Activated CD8-positive, alpha-beta memory T cell treated with anti-CD3 and anti-CD28 coated beads, Interleukin-2, amount 50 U/mL, for 4 hours (primary cell): ENCODE results near the gene TBL3.
A peak's percentile ranks its signal among the peaks of the same experiment; 100 is the strongest.
"Not testable (repeated sequence)": the region's sequence is repeated elsewhere in the genome, so short reads cannot be mapped to it uniquely, and the experiment has no call there.

ENCODE experiments used
- DNase-seq: peaks from one replicate; pipeline ENCODE4 v3.0.0-alpha.2; 2020

The TBL3 gene

DNA sequence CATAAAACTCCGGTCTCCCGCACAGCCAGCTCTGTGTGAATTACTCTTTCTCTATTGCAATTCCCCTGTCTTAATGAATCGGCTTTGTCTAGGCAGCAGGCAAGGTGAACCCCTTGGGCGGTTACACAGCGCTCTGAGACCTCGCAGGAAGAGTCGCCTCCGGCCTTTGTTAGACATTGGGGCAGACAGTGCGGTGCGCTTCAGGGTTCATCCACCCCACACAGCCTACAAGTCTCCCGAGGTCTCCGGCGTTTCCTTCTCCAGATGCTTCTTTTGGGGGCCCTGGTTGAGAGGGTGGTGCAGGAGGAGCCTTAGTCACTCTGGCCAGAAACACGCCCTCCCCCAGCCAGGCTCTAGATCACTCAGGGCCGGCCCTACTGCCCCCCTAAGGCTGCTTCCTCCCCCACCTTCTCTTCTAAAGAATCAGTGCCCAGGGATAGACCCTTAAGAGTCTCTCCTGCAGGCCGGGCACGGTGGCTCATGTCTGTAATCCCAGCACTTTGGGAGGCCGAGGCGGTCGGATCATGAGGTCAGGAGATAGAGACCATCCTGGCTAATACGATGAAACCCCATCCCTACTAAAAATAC is 27.1 kb upstream of the TBL3 start:
- no peak for DNase-seq

DNA sequence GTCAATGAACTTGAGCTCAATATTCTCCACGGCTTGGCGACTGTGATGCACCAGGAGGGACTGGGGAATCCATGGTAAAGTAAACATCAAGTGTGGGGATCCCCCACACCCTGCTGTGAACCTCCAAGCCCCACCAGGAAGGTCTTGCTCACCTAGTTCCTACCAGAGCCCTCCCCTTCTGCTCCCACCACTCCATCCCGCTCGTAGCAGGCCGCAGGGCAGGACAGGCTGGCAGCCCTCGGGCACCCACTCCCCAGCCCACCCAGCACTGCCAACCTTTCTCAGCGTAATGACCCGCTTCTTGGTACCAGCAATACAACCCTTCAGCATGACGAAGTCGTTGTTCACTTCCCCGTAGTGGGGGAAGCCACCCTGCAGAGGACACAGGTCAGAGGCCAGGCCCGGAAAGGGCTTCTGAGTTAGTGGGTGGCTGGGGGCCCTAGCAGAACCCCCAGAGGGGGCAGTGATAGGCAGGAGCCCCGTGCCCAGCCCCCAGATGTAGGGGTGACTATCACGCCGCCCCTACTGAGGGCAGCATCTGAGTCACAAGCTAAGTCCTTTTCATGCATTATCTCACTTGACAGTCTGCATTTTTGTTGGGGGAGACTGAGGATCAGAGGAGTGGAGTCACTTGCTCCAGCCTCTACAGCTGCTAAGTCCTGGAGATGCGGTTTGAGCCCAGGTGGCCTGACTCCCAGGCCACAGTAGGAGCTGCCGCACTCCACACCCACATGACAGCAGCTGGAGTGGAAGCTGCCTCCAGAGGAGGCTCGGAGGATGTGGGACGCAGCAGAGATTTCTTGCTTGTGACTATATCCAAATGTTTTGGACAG is 26.1 kb upstream of the TBL3 start:
- no peak for DNase-seq

DNA sequence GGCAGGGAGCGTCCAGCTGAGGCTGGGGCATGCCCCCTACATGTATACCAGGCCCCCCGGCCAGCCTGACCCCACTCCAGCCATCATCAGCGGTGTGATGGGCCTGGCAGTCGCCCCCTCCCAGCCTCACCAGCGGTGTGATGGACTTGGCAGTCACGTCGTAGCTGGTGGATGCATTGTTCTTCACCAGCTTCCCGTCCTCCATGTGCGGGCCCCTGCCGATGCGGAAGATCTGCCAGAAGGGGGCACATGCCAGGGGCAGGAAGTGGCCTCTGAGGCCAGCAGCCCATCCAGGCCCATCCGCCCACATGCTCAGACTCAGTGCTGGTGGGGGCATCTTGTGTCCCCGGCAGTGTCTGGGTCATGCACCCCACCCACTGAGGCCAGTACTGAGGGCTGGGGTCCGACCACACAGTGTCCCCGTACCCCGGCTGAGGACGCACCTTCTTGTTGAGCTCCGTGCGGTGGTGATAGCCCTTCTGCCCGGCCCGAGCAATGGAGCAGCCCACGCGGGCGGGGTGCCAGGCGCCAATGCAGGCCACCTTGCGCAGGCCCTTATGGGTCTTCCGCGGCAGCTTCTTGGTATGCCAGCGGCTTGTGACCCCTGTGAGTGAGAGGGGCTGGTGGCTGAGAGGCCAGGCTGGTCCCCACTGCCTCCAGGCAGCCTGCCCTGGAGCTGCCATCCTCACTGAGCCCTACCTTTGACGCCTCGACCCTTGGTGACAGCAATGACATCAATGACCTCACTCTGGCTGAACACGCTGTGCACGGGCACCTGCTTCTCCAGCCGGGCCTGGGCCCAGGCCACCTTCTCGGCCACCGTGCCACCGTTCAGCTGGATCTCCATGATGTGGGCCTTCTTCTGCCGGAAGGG is 25.1 kb upstream of the TBL3 start:
- DNase-seq: no peak

DNA sequence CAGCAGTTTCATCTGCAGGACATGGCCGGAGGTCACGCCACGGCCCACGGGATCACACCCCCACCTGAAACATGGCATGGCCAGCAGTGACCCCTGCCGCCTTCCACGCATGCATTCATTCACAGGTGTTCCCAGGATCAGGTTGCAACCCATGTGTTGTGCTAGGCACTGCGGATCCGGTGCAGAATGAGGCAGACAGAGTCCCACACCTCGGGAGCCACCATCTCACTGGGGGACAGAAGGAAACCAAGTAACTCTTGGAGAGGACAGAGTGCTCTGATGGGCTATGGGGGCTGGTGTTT is 24.5 kb upstream of the TBL3 start:
- no peak for DNase-seq

DNA sequence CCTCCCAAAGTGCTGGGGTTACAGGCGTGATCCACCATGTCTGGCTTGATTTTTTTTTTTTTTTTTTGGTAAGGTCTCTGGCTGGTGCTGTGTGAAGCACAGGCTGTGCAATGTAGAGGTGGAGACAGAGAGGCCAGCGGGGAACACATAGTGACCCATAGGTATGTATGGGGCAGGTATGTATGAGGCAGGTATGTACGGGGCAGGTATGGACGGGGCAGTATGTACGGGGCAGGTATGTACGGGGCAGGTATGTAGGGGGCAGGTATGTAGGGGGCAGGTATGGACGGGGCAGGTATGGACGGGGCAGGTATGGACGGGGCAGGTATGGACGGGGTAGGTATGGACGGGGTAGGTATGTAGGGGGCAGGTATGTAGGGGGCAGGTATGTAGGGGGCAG is 22.3 kb upstream of the TBL3 start:
- no peak for DNase-seq

DNA sequence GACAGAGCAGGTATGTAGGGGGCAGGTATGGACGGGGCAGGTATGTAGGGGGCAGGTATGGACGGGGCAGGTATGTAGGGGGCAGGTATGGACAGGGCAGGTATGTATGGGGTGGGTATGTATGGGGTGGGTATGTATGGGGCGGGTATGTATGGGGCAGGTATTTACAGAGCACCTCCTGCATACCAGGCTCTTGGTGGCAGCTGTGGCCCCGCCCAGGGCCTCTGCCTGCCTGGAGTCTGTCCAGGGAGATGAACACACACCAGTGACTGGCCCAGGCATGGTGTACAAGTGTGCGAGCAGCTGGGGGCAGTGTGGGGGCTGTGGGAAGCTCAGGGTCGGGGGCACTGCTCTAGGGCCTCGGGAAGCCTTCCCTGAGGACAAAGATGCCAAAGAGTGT is 21.8 kb upstream of the TBL3 start:
- no peak for DNase-seq

DNA sequence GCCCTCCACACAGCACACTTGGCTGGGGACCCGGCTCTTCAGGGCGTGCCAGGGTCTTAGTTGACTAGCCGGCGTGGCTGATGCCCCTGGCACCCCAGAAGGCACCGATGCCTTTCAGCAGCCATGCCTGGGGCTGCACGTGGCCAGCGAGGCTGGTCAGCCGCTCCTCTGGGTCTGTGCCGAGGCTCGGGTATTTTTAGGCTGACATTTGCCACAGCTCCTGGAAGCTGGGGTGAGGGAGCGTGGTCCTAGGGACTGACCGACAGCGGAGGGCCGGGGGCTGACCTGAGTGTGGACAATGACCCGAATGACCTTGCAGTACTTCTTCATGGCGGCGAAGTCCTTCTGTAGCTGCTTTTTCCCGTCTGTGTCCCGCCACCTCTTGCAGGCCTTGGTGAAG is 21.3 kb upstream of the TBL3 start:
- DNase-seq: no peak

DNA sequence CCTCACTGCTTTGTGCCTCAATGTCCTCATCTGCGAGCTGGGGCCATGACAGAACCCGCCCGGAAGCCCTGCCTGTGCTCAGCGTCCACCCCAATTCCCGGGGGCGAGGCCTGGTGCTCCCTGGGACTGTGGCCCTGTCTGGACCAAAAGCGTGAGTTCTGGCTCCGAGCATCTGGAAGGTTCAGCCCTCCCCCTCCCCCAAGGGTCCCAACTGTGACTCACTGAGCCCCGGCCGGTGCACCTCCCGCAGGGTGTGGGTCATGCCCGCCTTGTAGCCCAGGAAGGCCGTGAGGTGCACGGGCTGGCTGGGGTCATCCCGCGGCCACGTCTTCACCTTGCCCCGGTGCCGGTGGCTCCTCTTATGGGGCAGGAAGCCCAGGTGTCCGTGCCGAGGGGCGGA is 18.1 kb upstream of the TBL3 start:
- no peak for DNase-seq

DNA sequence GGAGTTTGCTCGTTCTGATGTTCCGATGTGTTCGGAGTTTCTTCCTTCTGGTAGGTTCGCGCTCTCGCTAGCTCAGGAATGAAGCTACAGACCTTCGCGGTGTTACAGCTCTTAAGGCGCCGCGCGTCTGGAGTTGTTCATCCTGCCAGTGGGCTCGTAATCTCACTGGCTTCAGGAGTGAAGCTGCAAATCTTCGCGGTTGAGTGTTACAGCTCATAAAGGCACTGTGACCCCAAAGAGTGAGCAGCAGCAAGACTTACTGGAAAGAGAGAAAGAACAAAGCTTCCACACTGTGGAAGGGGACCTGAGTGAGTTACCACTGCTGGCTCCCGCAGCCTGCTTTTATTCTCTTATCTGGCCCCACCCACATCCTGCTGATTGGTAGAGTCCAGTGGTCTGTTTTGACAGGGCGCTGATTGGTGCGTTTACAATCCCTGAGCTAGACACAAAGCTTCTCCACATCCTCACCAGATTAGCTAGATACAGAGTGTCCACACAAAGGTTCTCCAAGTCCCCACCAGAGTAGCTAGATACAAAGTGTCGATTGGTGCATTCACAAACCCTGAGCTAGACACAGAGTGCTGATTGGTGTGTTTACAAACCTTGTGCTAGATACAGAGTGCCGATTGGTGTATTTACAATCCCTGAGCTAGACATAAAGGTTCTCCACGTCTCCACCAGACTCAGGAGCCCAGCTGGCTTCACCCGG is 14.3 kb upstream of the TBL3 start:
- DNase-seq: not testable (repeated sequence)

DNA sequence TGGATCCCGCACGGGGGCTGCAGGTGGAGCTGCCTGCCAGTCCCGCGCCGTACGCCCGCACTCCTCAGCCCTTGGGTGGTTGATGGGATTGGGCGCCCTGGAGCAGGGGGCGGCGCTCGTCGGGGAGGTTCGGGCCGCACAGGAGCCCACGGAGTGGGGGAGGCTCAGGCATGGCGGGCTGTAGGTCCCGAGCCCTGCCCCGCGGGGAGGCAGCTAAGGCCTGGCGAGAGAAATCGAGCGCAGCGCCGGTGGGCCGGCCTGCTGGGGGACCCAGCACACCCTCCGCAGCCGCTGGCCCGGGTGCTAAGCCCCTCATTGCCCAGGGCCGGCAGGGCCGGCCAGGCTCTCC is 13.7 kb upstream of the TBL3 start:
- not testable (repeated sequence) for DNase-seq

DNA sequence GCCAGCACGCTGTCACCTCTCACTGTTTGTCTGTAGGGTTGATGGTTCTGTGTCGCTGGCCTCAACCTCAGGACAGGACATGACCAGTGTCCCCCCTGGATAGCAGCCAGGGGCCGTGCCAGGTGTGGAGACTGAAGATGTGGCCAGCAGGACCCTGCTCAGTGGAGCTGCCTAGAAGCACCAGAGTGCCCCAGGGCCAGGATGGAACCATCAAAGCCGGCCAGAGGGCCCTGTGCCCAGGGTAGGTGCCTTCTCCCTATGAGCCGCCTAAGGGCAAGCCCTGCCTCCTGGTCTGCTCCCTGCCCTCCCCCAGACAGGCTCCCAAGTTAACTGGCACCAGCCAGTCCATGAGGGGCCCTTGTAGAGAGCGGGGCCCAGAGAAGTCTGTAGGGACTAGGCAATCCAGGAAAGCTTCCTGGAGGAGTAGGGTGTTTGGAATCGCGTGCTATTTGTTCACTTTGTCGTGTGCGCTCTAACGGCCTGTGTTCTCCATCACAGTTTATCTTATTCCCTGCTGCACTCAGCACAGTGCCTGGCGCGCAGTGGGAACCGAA is 13.1 kb upstream of the TBL3 start:
- DNase-seq: no peak

DNA sequence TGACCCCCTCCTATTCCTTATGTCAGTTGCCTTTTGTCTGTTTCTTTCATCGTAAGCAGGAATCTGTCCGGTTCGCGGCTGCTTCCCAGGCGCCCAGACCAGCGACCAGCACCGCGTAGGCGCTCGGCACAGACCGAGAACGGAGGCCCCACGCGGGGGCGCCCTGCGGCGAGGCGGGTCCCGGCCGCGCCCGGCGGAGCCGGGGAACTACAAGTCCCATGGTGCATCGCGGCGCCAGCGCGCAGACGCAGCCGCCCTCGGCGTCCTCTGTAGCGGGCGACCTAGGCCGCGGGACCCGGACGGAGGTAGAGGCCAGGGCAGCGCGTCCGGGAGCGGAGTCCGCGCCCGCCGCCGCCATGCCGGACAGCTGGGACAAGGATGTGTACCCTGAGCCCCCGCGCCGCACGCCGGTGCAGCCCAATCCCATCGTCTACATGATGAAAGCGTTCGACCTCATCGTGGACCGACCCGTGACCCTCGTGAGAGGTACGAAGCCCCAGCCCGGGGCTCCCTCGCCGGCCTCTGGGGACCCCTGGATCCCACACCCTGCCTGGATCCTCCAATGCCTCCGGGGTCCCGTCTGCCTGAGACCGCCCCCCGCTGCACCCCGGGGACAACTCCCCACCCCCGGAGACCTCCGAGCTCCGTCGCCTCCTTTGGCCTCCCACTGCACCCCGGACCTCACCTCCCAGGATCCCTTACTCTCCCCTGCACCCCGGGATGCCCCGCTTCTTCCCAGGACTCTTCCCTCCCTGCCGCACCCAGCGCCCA is 12.4 kb upstream of the TBL3 start, which contains the start of gene NDUFB10:
Gene NDUFB10 (plus strand): TSS at position 270 of the 771 bp plus-strand sequence. CDS start 87 bp downstream, at position 357.
- DNase-seq: peak; percentile 94

DNA sequence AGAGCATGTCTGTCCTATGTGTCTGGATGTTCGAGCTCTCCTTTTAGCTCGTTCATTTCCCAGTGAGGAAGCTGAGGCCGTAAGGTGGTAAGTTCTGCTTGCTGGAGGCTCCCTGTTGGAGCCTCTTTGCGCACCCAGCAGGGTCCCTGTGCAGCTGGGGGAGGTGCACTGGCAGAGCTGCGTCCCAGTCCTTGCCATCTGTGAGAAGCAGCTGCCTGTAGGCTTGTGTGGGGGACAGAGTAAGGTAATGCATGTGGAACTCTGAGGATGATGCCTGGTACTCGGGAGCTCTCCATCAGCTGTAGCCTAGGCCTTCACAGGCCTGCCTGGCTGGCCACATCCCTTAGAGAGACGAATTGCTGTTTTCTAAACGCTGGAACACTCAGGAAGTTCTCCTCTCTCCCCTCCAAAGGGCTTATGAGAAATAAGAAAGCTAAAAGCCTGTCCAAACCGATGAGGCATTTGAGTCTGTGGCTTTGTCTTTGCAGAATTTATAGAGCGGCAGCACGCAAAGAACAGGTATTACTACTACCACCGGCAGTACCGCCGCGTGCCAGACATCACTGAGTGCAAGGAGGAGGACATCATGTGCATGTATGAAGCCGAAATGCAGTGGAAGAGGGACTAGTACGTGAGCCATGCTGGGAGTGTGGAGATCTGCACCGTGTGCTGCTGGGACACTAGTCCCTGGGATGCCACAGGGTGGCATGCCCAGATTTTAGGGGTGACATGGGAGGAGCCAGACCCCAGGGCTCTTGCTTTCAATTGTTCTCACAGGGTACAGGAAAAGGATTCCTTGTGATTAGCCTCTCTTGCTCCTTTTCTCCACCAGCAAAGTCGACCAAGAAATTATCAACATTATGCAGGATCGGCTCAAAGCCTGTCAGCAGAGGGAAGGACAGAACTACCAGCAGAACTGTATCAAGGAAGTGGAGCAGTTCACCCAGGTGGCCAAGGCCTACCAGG is 10.9 kb upstream of the TBL3 start:
- no peak for DNase-seq

DNA sequence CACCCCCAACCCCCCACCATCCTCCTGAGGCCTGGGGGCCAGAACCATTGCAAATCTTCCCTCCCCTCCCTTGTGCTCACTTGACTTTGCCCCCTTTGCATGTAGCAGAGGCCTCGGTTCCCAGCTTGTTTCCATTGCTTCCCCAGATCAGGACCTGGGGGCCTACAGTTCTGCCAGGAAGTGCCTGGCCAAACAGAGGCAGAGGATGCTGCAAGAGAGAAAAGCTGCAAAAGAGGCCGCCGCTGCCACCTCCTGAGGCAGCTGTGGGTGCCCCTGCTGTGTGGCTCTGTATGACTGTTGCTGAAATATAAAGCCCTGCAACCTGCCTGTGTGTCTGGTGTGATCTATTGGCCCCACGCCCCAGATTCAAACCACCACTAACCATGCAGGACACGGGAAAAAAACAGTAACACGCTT is 10.2 kb upstream of the TBL3 start:
- no peak for DNase-seq

DNA sequence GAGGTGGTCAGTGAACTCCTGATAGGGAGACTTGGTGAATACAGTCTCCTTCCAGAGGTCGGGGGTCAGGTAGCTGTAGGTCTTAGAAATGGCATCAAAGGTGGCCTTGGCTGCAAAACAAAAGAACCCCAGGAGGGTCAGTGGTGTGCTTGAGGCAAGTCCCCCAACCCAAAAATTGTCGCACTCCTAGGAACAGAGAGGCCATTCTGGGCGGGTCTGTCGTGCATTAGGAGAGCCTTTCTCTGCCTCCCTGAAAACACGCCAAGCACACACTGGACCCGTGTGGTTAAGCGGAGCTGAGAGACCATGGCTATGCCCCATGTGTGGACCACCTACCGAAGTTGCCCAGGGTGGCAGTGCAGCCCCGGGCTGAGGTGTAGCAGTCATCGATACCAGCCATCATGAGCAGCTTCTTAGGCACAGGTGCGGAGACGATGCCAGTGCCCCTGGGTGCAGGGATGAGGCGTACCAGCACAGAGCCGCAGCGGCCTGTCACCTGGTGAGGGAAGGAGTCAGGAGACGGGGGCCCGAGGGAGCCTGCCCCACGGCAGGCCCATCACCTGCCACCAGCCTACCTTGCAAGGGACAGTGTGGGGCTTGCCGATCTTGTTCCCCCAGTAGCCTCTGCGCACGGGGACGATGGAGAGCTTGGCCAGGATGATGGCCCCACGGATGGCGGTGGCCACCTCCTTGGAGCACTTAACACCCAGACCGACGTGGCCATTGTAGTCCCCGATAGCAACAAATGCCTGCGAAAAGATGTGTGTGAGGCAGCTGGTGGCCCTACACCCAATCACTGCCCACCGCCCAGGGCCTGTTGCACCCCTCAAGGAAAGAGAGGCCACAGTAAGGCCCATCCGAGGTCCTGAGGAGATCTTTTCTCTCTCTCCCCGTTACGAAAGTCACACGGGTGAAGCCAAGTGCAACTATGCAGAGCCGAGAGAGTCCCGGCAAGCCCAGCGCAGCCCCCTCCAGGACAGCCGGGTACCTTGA is 9.4 kb upstream of the TBL3 start:
- DNase-seq: not testable (repeated sequence)

DNA sequence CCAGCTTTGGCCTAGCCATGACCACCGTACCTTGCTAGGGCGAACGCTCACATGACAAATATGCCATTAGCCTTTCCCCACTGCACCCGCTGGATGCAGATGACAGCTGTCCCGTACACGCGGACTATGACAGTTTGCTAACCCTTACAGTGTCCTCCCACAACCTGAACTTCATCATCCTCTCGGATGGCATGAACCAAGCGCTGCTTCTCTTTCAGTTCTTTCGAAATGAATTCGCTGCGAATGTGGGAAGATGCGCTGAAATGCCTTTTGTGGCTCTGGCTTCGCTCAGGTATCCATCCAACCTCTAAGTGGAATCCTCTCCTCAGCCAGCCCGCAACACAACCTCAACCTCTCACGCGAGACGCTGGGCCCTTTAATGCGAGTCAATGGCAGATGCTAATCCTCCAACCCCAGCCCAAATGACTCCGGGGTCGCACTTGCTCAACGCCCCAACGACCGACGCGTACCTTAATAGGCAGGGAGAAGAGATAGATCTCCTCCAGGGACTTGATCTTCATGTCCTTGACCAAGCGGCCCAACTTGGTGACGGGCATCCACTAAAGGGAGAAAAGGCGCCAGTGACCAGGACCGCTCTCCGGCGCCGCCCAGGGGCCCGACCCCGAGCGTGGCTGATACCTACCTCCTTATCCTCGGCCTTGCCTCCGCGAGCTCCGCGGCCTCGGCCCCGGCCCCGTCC is 7.9 kb upstream of the TBL3 start:
- no peak for DNase-seq

DNA sequence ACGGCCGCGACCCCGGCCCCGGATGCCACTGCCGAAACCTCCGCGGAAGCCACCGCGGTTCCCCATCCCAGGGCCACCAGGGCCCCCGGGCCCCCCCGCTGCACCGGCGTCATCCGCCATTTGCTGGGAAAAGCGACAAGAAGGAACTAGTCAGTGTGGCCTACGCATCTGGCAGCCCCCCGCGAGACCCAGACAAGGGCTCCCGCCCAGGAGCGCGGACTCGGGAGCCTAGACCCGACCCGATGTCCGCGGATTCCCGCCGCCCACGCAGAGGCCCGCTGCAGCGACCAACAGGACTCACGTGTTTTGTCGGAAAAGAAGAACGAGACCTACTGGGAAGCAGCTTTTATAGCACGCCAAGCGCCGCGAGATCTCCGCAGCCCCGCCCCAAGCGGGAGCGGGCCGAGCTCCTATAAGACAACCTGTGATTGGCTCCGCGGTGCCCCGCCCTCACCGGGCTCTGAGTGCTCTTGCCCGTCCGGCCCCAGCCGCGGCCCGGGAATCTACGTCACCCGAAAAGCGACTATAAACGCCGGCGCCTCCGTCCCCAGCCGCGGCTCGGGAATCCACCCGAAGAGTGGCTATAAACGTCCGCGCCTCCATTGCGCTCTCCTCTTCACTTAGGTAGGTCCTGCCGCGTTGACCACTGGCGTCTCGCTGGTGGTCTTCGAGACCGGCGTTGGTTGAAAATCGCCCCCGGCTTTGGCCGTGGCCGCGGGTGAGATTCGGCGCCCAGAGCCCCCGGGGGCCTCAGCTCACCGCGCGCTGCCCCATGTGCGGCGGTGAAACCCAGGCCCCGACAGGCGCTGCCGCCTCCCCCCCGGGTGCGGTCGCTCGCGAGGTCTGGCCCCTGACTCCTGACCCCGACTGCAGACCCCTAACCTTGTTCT is 7.1 kb upstream of the TBL3 start, which contains the start of gene RPS2:
Gene RPS2 (minus strand): TSS at position 321 of the 890 bp plus-strand sequence. CDS start 201 bp downstream, at position 120.
- peak; percentile 99 for DNase-seq
